Ramos (cell line): ENCODE measurements around the gene GALK2.
"Not testable (repeated sequence)": the region's sequence is repeated elsewhere in the genome, so short reads cannot be mapped to it uniquely, and the experiment has no call there.

ENCODE experiments used
- in situ Hi-C: fragments of 300-500 bp; cut with MboI; formaldehyde crosslinking; loops from one replicate; pipeline ENCODE4 v1.14.3; 2022; ENCODE audit warnings: low sequenced_read_pairs; ENCODE audit not compliant: unreplicated experiment

The GALK2 gene

DNA sequence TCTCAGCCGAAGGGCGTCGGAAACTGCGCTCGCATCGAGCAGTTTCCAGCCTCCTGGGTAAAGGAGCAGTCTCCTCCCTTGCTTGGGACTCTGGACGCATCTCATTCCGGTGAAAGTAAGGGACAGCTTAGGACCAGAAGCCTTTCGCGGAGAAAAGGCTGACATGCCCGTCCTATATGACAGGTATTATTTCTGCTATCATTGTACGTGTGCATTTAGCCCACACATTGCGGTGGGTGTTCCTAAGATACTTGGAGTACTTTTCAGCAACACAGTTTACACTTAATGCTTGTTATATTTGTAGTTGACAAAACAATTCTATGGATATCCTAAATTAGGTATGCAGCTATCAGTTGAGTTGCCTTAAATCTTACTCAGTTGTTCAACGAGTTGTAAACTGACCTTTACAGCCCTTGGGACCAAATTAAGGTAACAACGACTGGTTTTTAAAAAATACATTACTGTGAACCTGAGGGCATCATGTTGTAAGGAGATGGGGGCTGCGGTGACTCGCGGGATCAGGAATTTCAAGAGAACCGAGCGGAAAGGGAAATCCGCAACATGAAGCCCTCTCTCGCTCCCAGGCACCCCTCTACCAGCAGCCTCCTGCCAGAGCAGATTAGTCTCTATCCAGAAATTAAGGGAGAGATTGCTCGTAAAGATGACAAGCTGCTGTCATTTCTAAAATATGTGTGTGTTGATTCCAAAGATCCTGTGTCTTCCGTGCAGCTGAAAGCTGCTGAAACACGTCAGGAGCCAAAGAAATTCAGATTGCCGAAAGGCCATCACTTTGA, 14.0 kb upstream of the GALK2 start:
- in situ Hi-C loops, result no loop called here

DNA sequence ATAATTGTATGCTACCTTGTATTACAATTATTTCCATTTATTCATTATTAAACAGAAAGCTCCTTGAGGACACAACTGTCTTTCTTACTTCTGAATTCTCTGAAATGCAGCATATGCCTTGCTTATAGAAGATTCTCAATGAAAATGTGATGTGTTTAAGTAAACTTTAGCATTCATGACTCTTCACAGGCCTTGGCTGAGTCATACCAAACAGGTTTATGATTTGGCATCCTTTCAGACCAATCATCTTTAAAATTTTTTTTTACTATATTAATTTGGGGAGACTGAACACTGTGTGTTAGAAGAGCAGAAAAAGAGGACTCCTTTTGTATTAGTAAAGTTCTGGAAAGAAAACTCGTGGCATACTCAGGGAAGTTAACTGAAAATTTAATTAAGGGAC, 6.4 kb upstream of the GALK2 start:
- in situ Hi-C loops, result no loop called here

DNA sequence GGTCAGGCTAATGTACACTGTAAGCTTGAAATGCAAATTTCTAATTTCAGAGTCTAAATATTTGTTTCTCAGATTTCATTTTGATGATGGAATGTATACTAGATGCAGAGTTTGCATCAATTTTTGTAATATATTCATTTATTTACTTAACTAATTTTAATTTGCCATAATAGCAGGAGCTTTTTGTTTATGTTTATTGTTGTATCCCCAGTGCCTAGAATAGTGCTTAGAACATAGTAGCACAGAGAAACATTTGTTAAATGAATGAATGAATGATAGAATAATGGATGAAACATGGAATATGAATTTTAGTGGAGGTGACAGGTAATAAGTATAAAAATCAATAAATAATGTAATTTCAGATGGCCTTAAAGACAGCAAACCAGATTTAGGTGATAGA, 5.2 kb upstream of the GALK2 start:
- in situ Hi-C loops, result no loop called here

DNA sequence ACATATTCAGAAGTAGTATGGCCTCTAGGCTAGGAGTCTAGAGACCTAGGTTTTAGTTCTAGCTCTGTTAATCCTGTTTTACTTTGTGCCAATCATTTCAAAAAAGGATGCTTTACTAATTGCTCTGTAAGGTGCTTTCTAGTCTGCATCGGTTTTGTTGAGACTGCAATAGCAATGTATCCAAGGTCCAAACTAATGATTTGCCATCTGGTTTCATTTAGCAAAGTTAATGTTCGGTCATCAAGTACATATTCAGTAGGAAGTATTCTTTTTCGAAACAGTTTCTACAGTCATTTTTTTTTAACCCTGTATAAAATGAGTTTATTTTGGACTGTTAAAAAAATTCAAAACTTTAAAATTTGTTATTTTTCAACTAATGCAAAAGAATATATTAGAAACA, 2.0 kb upstream of the GALK2 start:
- in situ Hi-C loops, result no loop called here

DNA sequence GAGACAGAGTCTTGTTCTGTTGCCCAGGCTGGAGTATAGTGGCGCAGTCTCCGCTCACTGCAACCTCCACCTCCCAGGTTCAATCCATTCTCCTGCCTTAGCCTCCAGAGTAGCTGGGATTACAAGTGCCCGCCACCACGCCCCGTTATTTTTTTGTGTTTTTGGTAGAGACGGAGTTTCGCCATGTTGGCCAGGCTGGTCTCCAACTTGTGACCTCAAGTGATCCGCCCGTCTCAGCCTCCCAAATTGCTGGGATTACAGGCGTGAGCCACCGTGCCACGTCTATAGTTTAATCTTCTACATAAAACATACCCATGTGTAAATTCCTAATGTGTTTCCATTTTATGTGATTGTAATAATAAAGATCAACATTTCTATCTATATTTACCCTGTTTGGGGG, 1.7 kb downstream of the GALK2 start:
- in situ Hi-C loops, result no loop called here

DNA sequence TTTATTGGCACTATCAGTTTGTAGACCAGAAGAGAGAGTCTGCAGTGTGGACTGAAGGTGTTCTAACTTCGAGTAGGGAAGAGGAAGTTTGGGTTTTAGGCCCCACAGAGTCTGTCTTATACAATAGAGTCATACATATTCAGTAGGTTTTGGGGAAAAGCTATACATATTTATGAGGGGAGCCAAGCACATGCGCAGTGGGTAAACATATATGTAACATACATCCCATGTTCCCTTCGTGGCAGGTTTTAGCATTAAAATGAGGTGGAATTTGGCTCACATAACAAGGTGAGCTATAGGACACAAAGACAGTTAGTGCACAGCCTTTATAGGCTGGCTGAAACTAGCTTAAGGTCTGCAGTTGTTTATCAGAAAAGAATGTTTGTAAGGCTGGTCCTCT, 4.9 kb downstream of the GALK2 start:
- in situ Hi-C loops, result no loop called here

DNA sequence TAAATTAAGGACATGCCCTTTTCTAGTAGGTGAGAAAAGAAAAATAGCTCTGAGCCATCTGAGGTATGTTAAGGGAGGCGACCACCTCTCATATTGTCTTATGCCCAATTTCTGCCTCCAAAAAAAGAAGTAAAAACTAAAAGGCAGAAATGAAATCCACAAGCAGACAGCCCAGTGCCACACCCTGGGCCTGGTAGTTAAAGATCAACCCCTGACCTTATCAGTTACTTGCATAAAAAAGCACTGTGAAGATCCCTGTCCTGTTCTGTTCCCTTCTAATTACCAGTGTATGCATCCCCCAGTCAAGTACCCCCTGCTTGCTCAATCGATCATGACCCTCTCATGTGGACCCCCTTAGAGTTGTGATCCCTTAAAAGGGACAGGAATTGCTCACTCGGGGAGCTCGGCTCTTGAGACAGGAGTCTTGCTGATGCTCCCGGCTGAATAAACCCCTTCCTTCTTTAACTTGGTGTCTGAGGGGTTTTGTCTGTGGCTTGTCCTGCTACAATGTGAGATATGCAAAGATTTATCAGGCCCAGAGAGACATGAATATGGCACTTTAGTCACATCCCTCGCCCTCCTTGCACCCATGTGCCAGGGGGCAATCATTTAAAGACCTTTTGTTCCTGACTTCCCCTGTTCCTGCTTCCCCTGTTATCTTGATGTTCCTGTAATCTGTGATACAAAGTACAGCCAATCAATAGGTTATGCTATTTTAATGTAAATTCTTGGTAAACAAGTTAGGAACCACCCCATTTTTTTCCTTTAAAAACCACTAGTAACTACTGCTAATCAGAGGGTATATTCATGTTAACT, 5.7 kb downstream of the GALK2 start:
- in situ Hi-C loops, result not testable (repeated sequence)

DNA sequence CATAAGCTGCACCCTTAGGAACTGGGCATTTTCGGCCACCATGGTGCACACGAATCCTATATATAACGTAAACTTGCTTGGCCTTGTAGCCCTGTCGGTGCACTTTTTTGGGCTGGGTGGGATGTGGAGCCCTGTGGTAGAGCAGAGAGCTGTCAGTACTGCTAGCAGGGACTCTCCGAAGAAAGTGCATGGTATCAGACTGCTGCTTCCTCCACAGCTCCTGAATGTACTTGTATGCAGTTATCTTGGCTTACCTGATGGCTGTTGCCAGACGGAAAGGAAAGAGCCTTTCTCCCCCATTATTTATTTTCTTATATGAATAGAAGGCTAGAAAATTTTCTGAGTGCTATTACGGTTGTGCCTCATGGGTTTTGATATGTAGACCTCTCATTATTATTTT, 8.4 kb downstream of the GALK2 start:
- in situ Hi-C loops, result no loop called here

DNA sequence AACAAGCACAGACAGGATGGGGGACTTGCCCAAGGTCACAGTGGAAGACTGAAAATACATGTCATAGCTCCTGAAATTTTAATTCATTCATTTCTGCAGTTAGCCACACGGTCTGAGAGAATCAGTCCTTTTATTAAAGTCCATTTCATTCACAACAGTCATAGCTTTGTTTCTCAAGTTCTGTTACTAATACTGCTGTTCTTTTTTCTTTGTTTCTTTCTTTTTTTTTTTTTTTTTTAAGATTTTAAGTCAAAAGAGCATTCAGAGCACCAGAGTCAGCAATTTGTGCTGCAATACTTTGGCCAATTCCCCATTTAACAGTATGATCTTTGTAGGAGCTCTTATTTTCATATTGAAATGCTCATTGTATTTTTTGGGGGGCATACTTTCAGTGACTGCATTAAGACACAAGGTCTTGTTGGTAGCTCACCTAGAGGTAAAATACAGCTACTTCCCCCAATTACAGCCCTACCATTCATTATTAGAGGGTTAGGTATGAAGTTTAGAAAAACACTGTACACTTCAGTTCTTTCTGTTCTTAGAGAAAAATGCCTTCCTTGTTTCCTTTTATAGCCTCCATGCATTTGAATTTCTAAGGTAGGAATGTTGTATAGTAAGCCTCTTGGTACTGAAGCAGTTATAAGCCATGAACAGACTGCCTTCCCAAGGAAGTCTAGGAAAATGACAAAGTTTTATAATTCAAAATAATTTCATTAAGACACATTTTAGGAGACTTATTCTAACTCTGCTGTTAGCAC, 9.6 kb downstream of the GALK2 start:
- in situ Hi-C loops, result no loop called here

DNA sequence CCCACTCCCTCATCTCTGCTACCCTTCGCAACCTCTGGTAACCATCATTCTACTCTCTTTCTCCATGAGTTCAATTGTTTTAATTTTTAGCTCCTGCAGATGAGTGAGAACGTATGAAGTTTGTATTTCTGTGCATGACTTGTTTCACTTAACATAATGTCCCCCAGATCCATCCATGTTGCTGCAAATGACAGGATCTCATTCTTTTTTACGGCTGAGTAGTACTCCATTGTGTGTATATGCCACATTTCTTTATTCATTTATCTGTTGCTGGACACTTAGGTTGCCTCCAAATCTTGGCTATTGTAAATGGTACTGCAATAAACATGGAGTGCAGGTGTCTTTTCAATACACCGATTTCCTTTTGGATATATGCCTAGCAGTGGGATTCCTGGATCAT, 12.1 kb downstream of the GALK2 start:
- in situ Hi-C loops, result no loop called here

DNA sequence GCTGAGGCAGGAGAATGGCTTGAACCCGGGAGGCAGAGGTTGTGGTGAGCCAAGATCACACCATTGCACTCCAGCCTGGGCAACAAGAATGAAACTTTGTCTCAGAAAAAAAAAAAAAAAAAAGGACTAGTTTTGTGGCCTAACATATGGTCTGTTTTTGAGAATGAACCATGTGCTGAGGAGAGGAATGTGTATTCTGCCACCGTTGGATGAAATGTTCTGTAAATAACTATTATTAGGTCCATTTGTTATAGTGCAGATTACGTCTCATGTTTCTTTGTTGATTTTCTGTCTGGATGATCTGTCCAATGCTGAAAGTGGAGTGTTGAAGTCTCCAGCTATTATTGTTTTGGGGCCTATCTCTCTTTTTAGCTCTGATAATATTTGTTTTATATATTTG, 13.7 kb downstream of the GALK2 start:
- in situ Hi-C loops, result not testable (repeated sequence)

DNA sequence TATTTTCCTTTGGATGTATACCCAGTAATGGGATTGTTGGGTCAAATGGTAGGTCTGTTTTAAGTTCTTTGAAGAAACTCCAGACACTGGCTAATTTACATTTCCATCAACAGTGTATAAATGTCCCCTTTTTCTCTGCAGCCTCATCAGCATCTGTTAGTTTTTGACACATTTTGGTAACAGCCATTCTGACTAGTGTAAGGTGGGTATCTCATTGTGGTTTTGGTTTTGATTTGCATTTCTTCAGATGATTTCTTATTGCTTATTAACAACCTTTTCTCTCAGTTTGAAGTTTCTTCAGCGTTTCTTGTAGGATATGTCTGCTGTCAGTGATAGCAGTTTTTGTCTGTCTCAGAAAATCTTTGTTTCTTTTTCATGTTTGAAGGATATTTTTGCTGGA, 15.4 kb downstream of the GALK2 start:
- in situ Hi-C loops, result no loop called here

DNA sequence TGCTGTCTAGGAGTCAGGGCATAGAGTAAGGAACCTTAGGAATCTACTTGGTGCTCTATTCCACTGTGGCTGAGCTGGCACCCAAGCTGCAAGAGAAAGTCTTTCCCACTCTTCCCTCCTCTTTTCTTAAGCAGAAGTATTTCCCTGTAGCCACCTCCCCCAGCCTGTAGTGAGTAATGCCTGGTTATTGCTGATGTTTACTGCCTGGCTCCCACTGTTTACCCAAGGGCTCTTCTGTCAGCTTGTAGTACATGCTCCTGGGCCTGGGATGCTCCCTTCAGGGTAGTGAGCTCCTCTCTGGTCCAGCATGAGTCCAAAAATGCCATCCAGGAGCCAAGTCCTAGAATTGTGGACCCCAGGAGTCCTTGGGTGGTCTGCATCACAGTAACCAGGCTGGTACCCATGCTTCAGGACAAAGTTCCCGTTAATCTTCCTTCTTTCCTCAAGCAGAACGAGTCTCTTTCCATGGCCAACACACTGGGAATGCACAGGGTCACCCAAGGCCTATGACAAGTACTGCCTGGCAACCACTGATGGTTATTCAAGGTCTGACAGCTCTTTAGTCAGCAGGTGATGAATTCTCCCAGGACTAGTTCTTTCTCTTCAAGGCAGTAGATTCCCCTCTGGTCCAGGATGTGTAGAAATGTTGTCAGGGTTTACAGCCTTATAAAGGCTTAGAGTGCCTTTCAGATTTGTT, 17.6 kb downstream of the GALK2 start:
- in situ Hi-C loops, result no loop called here

DNA sequence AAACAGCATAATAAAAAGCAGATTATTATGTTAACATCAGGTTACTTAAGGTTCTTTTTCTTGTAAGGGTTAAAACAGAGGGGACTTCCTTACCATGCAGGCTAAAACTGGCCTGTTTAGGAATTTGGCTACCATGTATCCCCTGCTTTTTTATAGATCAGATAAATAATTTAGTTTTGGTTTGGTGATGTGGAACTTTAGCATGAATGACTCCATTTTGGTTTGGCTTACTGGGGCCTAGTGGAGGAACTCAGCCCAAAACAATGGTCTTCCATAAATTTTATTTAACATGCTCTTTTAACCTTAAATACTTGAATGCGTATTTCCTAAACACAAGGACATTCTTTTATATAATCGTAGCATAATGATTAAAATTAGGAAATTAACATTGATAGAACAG, 18.9 kb downstream of the GALK2 start:
- in situ Hi-C loops, result no loop called here

DNA sequence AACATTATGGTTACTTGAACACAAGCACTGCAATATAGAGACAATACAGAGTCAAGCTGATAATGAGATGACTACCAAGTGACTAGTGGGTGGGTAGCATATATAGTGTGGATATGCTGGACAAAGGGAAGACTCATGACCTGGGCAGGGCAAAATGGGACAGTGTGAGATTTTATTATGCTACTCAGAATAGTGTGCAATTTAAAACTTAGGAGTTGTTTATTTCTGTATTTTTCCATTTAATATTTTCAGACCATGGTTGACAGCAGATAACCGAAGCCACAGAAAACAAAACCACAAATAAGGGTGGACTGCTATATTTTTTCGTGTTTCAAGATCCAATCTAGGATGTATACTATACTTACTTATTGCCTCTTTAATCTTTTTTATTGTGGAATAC, 19.6 kb downstream of the GALK2 start:
- in situ Hi-C loops, result no loop called here

DNA sequence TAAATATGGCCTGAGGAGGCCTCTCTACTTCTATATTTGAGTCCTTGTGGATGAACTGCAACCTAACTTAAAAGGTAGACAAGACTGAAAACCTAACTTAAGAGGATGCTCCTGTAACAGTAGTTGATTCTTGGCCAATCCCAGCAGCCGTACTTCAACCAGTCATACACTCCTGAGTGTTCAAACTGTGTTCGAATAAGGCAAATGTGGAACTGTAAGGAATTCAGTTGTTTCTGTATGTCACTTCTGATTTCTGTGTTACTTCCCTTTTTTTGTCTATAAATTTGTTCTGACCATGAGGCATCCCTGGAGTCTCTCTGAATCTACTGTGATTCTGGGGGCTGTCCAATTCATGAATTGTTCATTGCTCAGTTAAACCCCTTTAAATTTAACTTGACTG, 20.5 kb downstream of the GALK2 start:
- in situ Hi-C loops, result no loop called here

DNA sequence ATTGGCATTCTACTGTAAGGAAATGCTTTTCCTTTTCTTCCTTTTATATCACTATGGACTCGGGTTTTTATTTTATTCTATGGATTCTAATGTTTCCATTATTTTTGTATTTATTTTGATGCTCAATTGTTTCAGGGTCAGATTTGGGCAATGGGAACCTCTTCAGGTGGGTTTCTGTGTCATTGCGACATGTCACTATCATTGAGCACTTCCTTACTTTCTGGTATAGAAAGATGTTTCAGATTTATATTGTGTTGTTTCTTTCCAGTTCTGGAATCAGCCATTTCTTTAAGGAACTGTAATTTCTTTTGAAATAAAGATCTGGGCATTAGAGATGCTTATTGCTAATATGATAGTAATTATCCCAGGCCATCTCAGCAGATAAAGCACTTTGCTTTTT, 21.8 kb downstream of the GALK2 start:
- in situ Hi-C loops, result no loop called here

DNA sequence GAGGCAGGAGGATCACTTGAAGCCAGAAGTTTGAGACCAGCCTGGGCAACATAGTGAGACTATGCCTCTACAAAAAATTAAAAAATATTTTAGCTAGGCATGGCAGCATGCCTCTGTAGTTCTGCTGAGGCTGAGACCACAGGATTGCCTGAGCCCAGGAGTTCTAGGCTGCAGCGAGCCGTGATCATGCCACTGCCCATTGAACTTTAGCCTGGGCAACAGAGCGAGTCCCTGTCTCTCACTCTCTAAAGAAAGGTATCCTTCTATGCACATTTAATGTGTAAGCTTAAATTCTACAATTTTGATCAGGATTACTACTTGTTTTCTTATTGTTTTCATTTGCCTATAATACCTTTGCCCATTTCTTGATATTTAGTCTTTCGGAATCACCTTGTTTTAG, 26.8 kb downstream of the GALK2 start:
- in situ Hi-C loops, result no loop called here

DNA sequence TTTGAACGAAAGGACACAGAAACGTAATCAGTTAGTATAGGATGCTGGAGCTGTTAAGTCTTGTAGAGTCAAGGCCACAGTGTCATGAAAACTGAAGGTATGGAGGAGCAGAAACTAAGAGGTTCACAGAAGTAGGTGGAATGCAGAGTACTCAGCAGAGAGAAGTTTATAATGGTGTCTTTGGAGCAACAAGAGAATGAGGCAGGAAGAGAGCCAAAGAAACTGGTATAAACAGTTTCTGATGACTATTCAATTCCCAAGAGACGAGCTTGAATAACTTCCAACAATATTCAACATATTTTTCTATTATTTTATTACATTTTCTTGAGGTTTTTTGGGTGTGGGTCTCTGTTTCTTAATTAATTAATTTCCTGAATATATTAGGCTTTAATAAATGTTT, 29.6 kb downstream of the GALK2 start:
- in situ Hi-C loops, result no loop called here

DNA sequence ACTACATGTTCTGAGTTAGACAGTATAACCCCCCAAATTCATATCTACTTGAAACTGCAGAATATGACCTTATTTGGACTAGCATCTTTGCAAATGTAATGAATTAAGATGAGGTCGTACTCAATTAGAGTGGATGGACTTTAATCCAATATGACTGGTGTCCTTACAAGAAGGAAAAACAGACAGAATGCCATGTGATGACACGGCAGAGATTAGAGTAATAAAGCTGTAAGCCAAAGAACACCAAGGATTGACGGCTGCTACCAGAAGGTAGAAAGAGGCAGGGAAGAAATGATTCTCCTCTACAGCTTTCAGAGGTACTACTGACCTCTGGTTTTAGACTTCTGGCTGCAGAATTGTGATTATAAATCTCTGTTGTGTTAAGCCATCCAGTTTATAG, 30.3 kb downstream of the GALK2 start:
- in situ Hi-C loops, result no loop called here

DNA sequence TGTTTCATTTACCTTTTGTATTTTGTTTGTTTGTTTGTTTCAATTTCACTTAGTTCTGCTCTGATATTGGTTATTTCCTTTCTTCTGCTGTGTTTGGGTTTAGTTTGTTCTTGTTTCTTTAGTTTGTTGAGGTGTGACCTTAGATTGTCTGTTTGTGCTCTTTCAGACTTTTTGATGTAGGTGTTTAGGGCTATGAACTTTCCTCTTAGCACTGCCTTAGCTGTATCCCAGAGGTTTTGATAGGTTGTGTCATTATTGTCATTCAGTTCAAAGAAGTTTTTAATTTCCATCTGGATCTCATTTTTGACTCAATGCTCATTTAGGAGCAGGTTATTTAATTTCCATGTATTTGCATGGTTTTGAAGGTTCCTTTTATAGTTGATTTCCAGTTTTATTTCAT, 38.1 kb downstream of the GALK2 start:
- in situ Hi-C loops, result not testable (repeated sequence)
